ENCODE results near the gene MPPED2. TPM values are rescaled to one million over a fixed set of nuclear protein-coding genes. Genes with fewer than 3 reads are reported as not detected.
"Not testable (repeated sequence)": the region's sequence is repeated elsewhere in the genome, so short reads cannot be mapped to it uniquely, and the experiment has no call there.

MPPED2 gene
- total RNA-seq, 2 experiments from 2014 or later: not detected

GRCh38 chr11:30579415-30580175, 6.6 kb downstream of the MPPED2 start:
- ChIA-PET POLR2A (no interaction called here), CTCF (no interaction called here)

DNA sequence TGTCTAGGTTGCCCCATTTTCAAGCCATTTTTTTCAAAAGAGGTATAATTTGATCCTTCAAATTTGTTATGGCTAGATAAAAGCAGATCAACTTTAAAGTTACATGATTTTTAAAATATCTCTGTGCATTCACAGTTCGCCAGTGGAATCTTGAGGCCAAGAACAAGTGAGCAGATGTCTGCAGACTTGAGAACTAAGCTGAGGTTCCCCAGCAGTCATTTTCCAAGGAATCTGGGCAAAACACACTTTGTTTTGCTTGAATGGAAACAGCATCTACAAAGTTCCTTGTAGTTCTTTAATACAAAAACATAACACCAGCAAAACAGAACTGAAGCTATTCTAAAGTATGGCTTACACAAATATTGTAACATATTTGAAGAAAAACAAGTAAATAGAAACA, 7.7 kb downstream of the MPPED2 start:
- CTCF ChIA-PET: no interaction called here
- POLR2A ChIA-PET: no interaction called here

GRCh38 chr11:30573951-30574350, 12.2 kb downstream of the MPPED2 start:
- POLR2A ChIA-PET: no interaction called here
- CTCF ChIA-PET: no interaction called here

- CTCF ChIA-PET: no interaction called here
These were observed 17.2 kb downstream of the MPPED2 start for GRCh38 chr11:30568931-30569330.

DNA sequence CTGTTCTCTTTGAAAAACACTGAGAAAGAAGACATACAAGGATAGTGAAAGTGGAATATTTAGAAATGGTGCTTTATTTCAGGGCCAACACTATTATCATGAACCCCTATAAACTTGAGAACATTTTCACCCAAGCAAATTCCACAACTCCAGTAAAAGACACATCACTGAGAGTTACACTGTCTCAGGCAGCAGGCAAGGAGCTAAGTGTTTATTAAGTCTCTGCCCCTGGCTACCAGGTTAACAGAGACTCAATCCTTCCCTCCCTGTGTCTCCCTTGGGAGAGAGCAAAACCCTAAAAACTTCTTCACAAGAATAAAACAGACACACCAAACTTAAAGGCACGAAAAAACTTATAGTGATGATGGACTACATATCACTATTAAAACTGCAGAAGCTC, 18.5 kb downstream of the MPPED2 start:
- POLR2A ChIA-PET: no interaction called here
- CTCF ChIA-PET: no interaction called here

More at GRCh38 chr11:30568931-30569330, 17.2 kb downstream of the MPPED2 start:
- POLR2A ChIA-PET: interaction anchor here (0.7 kb wide), 1 partner anchor 65 kb away, joined by 4 read pairs; no protein-coding TSS in a partner anchor

DNA sequence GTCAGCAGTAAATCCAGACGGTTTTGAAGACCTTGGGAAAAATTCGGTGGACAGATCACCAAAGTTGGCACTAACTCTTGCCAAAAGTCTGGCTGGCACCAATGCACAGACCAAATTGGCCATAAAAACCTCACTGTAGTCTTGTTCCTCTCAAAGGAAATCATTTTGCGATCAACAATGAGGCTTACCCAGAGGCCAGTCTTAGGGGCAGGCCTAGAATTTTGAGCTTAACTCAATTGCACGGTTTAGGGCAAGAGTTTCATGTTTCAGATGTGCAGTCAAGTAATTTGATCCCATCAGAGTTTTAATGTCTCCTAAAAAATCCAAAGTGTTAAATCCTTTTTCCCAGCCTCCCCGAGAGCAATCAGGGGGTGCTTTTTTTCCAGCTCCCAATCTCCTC, 19.0 kb downstream of the MPPED2 start:
- POLR2A ChIA-PET: no interaction called here
- CTCF ChIA-PET: no interaction called here

DNA sequence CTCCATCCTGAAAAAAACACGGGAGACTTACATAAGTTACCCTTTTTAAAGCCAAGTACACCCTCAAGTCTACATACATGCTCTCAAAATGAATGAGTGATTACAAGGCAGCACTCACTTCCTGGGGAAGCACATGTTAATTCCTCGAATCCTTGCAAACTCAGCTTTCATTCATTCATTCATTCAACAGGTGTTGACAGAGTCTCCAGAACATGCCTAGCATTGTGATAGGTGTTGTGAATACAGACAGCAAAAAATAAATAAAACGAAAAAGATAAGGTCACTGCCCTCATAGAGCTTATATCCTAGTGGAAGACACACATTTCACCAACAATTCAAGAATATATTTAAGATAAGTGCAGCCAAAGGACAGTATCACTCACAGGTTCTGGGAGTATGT, 19.7 kb downstream of the MPPED2 start:
- CTCF ChIA-PET: no interaction called here

DNA sequence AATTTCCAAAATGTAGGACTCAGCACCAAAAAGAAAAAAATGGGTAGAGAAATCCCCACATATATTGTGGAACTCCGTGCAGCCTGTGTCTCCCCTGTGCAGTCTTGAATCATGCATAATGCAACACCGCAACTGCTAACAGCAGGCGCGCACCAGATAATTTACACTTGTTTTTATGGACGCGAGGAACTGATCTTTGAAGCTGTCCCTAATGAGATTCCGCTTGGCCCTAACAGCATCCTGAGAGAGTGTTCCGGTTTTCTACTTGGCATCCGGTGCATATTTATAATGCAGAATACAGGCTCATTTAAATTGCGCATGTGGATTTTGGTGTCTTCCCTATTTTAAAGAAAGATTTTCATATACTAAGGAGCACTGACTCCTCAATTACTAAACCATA, 21.1 kb downstream of the MPPED2 start:
- POLR2A ChIA-PET: no interaction called here
- CTCF ChIA-PET: no interaction called here

More for the DNA sequence above, 19.7 kb downstream of the MPPED2 start:
- POLR2A ChIA-PET: no interaction called here

GRCh38 chr11:30561691-30562415, 24.3 kb downstream of the MPPED2 start:
- CTCF ChIA-PET: no interaction called here
- POLR2A ChIA-PET: no interaction called here

- CTCF ChIA-PET: no interaction called here
- POLR2A ChIA-PET: no interaction called here
These were observed 25.7 kb downstream of the MPPED2 start for GRCh38 chr11:30560206-30561106.

- ChIA-PET POLR2A (no interaction called here), CTCF (no interaction called here)
These were observed 27.1 kb downstream of the MPPED2 start for GRCh38 chr11:30559004-30559403.

GRCh38 chr11:30554587-30554986, 31.6 kb downstream of the MPPED2 start:
- CTCF ChIA-PET, POLR2A ChIA-PET: not testable (repeated sequence)

GRCh38 chr11:30553521-30554110, 32.5 kb downstream of the MPPED2 start:
- CTCF ChIA-PET: no interaction called here
- POLR2A ChIA-PET: no interaction called here

- POLR2A ChIA-PET: no interaction called here
- CTCF ChIA-PET: no interaction called here
These were observed 33.3 kb downstream of the MPPED2 start for GRCh38 chr11:30552839-30553238.

DNA sequence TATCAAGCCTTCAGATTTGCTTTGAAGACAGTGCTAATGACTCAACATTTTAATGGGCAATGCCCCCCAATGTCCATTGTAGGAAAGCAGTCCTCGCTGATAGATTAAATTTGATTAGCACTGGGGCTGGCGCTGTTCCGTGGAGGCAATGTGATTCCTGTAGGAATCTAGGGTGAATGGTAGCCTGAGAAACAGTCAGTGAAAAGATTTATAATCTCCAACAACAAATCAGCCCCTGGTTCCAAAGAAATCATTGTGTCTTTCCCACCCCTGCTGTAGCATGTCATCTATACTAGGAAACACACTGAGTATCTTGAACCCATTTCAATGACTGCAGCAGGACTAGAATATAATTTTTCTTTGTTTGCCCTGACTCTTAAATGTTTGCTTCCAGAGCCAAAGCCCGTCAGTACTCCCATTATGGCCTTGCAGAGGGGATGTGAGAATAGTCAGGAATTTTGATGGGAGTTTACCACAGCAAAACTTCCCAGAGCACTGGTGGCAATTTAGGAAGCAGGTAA, 36.1 kb downstream of the MPPED2 start:
- POLR2A ChIA-PET: no interaction called here
- CTCF ChIA-PET: no interaction called here

GRCh38 chr11:30549565-30549964, 36.6 kb downstream of the MPPED2 start:
- ChIA-PET POLR2A (no interaction called here), CTCF (no interaction called here)

GRCh38 chr11:30546334-30546733, 39.8 kb downstream of the MPPED2 start:
- CTCF ChIA-PET: no interaction called here

GRCh38 chr11:30545507-30545906, 40.6 kb downstream of the MPPED2 start:
- POLR2A ChIA-PET: no interaction called here
- CTCF ChIA-PET: no interaction called here

More at GRCh38 chr11:30546334-30546733, 39.8 kb downstream of the MPPED2 start:
- POLR2A ChIA-PET: no interaction called here

- POLR2A ChIA-PET: no interaction called here
These were observed 43.1 kb downstream of the MPPED2 start for GRCh38 chr11:30543066-30543465.

DNA sequence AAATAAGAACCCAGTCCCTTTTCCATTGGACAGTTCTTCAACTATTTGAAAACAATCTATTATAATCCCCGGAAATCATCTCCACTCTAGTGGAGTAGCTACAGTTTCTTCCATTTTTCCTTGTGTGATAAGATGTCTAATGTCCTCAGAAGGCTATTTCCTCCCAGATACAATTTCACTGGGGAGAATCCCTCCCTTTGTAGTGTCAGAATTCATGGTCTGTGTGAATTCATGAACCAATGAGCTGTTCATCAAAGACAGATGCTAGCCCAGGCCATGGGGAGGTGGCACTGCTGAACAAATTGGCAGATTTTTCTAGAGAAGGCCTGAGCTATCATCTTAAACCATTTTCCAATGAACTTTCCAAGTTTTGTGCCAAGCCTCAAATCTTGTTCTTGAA, 45.4 kb downstream of the MPPED2 start:
- CTCF ChIA-PET: no interaction called here
- POLR2A ChIA-PET: no interaction called here

More at GRCh38 chr11:30543066-30543465, 43.1 kb downstream of the MPPED2 start:
- CTCF ChIA-PET: no interaction called here
